Right renal cortex interstitium (tissue), 3 donors: ENCODE results near the gene FGFRL1. TPM values are rescaled to one million over a fixed set of nuclear protein-coding genes. Genes with fewer than 3 reads are reported as not detected.
"Not testable (repeated sequence)": the region's sequence is repeated elsewhere in the genome, so short reads cannot be mapped to it uniquely, and the experiment has no call there.

Experiments
- DNase-seq, 3 donors: peaks; one replicate each; pipeline ENCODE4 v3.0.0-alpha.2; 2013; ENCODE audit warnings: low read depth in 3 of 3, low spot score in 2 of 3
- polyA plus RNA-seq, 3 donors: library from polyadenylated mRNA; unstranded; fragments of 120-200 nt; gene quantifications; one replicate each; pipeline ENCODE4 v1.2.1, GENCODE V29; 2013; ENCODE audit not compliant: insufficient read length in 3 of 3

Gene FGFRL1
- polyA plus RNA-seq, 3 donors = 33.4 to 41.1 (median 36.0) TPM

- DNase-seq = no peak
Measured at GRCh38 chr4:1048773-1049590, 37.6 kb downstream of the FGFRL1 start.

GRCh38 chr4:1049591-1049905, 38.1 kb downstream of the FGFRL1 start:
- DNase-seq = no peak

- no peak for DNase-seq
Measured at GRCh38 chr4:1050486-1051213, 39.2 kb downstream of the FGFRL1 start.

- no peak for DNase-seq
Measured at GRCh38 chr4:1051472-1051871, 40.0 kb downstream of the FGFRL1 start.

DNA sequence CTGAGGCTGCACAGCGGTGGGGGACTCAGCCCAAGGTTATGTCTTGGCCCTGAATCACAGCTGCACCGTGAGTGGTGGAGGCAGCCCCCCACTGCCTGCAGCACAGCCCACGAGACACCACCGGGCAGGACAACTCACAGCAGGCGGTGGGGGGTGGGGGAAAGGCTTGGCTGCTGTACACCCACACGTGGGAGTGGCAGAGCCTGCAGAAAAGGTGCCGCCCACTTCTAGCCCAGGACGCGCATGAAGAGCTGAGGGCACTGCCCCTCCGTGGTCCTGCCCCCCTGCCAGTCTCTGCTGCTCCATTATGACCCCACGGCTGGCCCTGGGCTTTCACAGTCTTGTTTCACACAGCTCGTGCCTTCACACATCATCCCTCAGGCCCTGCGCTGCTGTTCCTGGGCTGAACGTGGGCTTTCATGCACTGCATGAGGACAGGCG, 40.8 kb downstream of the FGFRL1 start:
- DNase-seq = no peak

DNA sequence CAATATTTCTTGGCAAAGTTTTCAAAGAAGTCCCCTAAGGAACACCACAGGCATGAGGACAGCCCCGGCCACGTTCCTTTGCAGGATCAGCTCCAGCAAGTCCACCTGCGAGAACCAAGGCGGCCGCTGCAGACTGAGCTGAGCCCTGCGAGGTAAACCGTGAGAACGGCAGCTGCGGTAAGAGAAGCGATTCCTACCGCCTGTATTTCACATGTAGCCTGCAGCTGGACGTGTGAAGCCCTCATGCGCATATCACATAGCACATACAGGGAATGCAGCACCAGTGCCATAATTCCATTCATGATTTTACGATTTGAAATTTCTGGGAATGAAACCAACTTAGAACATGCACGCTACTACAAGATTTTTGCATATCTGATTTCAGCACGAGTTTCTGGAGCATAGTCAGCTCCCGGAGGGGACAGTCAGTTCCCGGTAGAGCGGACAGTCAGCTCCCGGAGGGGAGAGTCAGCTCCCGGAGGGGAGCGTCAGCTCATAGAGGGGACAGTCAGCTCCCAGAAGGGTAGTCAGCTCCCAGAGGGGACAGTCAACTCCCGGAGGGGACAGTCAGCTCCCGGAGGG, 41.7 kb downstream of the FGFRL1 start:
- DNase-seq = no peak

GRCh38 chr4:1053891-1054290, 42.5 kb downstream of the FGFRL1 start:
- not testable (repeated sequence) for DNase-seq

DNA sequence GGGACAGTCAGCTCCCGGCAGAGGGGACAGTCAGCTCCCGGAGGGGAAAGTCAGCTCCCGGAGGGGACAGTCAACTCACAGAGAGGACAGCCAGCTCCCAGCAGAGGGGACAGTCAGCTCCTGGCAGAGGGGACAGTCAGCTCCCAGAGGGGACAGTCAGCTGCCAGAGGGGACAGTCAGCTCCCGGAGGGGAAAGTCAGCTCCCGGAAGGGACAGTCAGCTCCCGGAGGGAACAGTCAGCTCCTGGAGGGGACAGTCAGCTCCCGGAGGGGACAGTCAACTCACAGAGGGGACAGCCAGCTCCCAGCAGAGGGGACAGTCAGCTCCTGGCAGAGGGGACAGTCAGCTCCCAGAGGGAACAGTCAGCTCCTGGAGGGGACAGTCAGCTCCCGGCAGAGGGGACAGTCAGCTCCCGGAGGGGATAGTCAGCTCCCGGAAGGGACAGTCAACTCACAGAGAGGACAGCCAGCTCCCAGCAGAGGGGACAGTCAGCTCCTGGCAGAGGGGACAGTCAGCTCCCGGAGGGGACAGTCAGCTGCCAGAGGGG, 43.3 kb downstream of the FGFRL1 start:
- not testable (repeated sequence) for DNase-seq

DNA sequence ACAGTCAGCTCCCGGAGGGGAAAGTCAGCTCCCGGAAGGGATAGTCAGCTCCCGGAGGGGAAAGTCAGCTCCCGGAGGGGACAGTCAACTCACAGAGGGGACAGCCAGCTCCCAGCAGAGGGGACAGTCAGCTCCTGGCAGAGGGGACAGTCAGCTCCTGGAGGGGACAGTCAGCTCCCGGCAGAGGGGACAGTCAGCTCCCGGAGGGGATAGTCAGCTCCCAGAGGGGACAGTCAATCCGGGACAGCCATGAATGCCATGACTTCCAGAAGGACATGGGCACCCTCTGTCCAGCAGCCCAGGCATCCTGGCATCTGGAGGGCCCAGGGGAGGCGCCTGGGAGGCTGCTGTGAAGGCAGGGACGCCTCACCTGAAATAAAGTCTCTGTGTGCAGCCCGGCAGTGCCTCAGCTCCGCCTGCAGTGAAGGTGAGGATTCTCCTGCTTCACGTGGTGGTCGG, 43.8 kb downstream of the FGFRL1 start:
- DNase-seq = not testable (repeated sequence)

DNA sequence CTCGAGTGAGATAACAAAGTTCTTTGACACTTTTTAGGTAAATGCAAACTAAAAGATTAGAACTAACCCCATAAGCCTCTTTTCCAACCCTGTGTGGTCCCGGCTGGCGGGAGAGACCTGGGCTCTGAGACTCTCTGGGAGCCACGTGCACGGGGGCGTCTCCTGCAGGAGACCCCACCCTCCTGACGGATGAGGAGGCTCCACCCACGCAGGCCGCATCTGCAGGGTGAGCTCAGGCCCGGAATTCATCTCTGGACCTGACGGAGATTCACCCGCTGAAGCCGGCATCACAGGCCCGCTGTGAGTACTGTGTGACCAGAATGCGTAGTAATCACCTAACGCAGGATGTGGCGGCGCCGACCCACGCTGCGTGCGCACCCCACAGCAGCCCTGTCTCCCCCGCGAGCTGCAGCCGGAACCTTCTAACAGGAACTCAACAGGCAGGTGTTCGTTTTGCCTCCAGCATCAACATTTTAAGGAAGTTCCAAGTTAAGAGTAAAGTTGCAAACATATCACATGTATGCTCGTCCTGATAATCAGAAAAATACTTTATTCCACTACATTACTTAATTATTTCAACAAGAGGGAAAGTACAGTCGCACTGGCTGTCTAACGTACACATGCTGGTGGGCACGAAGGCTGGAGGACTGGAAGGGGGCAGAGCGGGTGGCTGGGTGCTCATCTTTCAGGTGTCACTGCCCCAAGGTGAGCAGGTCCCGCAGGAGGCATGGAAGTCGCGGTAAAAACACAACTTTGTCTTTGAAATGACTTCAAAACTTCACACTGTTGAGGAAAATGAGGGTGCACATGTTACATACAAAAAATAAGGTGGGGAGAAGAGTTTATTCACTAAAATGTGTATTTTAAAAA, 44.5 kb downstream of the FGFRL1 start:
- no peak for DNase-seq

DNA sequence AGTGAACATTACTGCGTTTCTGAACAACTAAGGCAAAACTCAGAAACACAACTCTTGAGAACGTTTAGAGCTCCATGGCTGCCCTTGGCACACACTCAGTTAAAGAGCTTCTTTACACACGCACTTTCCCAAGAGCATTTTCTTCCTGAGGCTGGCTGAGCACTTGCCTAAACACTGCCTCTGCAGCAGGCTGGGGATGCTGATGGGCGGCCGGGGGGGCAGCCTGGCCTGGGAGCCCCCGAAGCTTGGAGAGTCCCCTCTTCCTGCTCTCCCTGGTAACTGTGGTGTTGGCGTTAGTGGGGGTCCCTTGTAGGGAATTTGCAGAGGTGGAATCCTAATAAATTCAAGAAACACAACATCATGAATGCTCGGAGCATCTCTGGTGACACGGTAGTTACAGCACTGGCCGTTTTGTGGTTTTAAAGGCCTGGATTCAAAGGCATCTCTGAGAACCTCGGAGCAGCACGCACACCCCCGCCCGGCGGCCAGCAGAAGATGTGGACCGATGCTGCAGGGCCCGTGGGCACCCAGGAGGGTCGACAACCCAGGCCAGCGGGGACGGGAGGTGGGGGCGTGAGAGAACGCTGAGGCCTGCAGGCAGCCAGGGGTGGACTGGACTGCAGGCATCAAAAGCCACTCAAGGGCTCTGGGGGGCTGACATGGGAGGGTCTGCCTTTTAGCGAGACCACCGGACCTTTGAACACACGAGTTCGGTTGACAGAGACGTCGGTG, 45.4 kb downstream of the FGFRL1 start:
- no peak for DNase-seq

DNA sequence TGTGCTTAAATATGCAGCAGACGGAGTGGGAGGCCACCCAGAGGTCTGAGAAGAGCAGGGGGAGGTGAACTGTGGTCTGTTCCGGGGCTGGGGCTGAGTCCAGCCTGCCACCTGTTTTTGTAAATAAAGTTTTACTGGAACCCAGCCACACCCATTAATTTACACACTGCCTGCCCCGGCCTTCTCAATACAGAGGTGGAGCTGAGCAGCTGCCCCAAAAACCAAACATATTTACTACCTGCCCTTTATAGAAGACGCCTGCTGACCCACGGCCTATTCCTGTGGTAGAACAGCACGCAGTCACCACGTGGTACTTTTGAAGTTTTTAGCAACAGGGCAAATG, 45.9 kb downstream of the FGFRL1 start:
- no peak for DNase-seq

GRCh38 chr4:1058198-1058996, 47.0 kb downstream of the FGFRL1 start:
- DNase-seq = no peak

DNA sequence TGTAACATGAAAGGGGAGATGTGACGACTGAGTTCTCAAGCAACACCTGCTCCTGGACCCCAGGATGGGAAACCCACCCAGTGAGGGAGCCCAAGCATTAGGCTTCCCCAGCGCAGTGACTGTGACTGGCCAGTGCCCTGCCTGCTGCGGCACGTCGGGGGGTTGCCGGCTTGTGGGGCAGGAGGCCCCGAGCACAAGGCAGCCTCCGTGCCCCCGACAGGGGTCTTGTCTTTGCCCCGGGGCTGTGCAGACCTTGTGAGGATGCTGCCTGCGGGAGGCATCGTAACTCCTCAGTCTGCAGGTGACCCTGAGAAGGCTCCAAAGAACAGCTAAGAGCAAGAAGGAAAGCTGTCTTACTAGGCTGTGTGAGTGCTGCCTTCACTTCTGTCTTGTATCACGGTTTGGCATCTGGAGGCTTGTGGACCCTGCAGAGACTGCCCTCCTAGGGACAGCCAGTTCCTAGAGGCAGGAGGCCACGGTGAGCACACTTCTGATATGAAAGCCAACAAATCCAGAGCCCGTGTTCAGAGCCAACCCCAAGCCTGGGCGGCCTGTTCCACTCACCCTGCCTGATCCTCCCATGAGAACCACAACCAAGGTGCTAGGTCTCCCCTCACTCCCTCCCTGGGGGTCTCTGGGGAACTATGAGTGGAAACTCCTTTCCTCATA, 47.7 kb downstream of the FGFRL1 start:
- DNase-seq = no peak

GRCh38 chr4:1060121-1060520, 48.7 kb downstream of the FGFRL1 start:
- DNase-seq = no peak

DNA sequence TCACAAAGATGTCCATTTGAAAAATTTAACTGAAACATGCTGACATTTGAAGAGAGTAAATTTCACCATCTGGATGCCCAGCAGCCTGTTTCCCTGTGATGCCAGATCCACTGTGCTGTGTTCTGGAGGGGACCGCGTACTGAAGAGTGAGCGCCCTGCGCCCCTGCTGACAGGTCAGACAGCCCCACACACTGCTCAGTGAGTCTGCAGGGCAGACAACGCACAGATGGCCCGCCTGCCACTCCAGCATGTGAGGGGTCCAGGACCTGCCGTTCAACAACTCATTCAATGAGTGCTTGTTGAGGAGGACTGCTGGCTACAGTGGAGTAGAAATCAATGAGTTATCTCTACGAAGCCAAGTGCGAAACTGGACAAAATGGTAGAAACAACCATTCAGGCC, 49.2 kb downstream of the FGFRL1 start:
- no peak for DNase-seq

GRCh38 chr4:1061056-1061700, 49.8 kb downstream of the FGFRL1 start:
- DNase-seq = no peak

DNA sequence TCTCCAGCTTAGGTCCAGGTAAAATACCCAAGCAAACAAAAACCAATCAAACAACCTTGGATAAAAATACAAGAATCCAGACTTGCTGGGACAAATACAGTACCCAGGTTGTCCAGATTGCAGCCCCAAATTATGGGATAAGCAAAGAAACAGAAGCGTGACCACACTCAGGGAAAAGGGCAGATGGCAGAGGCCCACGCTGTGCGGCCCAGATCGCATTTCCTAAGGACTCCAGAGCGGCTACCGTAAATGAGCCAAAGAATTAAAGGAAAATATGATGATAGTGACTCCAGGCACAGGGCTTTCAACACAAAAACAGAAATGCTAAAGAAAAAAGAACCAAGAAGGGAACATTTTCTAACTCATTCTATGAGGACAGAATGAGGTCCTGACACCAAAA, 50.3 kb downstream of the FGFRL1 start:
- DNase-seq = no peak
